Tibial nerve (tissue), 4 donors: ENCODE results near the gene OR1M1. TPM values are rescaled to one million over a fixed set of nuclear protein-coding genes. Genes with fewer than 3 reads are reported as not detected.

Experiments used
- DNase-seq, 2 donors: peaks; one replicate each; pipeline ENCODE4 v3.0.0-alpha.2; 2019; ENCODE audit warnings: low spot score in 2 of 2
- H3K27ac ChIP-seq, 4 donors: fragments of 200-600 bp; sonication (generic) in 3 of 4; one replicate each; pipeline ENCODE4 v1.5.1; 2017 to 2019; ENCODE audit warnings: mild to moderate bottlenecking in 1 of 4
- H3K27me3 ChIP-seq, 2 donors: fragments of 200-600 bp; sonication (generic) in 1 of 2; one replicate each; pipeline versions ENCODE4 v1.5.1 to v1.6.0; 2017 to 2019
- H3K36me3 ChIP-seq, 3 donors: fragments of 200-600 bp; sonication (generic); one replicate each; pipeline ENCODE4 v1.5.1; 2018 to 2019
- H3K4me1 ChIP-seq, 4 donors: fragments of 200-600 bp; sonication (generic) in 3 of 4; one replicate each; pipeline ENCODE4 v1.5.1; 2017 to 2019
- H3K4me3 ChIP-seq, 4 donors: fragments of 200-600 bp; sonication (generic) in 3 of 4; one replicate each; pipeline ENCODE4 v1.5.1; 2017 to 2019; ENCODE audit warnings: mild to moderate bottlenecking in 1 of 4, moderate library complexity in 1 of 4
- H3K9me3 ChIP-seq, 4 donors: fragments of 200-600 bp; sonication (generic) in 3 of 4; one replicate each; pipeline ENCODE4 v1.5.1; 2017 to 2019
- CTCF ChIP-seq, 5 experiments: fragments of 200-600 bp in 3 of 5; fragments of 450-650 bp in 2 of 5; sonication (generic) in 3 of 5; IDR thresholded peaks; one replicate each; pipeline ENCODE4 v1.5.1; 2016 to 2019; ENCODE audit warnings: antibody characterized with exemption in 5 of 5, mild to moderate bottlenecking in 3 of 5, moderate library complexity in 2 of 5
- EP300 ChIP-seq, 2 donors: sonication (generic); formaldehyde crosslinking; IDR thresholded peaks; one replicate each; pipeline ENCODE4 v1.6.1; 2017; ENCODE audit warnings: antibody characterized with exemption in 2 of 2, mild to moderate bottlenecking in 1 of 2
- POLR2A ChIP-seq, 2 donors: fragments of 450-650 bp; IDR thresholded peaks; one replicate each; pipeline ENCODE4 v1.6.1; 2017; ENCODE audit warnings: antibody characterized with exemption in 2 of 2, mild to moderate bottlenecking in 2 of 2, moderate library complexity in 2 of 2
- WGBS, 2 donors: methylation state at CpG; one replicate each; pipeline ENCODE4 v1.1.5; 2018; 5-methylcytosine and 5-hydroxymethylcytosine counted together
- total RNA-seq, 4 donors: library from RNA; depleted of rRNA; stranded (reverse); fragments of >200 nt; gene quantifications; one replicate each; pipeline ENCODE4 v1.1.0, GENCODE V29; 2016

The OR1M1 gene
- total RNA-seq, 4 donors from 2014 or later, result 0.22 TPM; not detected in 3

- Histone ChIP-seq H3K4me3 (no peak within 1 kb of the TSS), H3K36me3 (no peaks in the 10 kb centered on the region), H3K27ac (no peak within 1 kb of the TSS), H3K4me1 (no peaks in the 10 kb centered on the region), H3K27me3 (no peaks in the 10 kb centered on the region), H3K9me3 (peaks cover 0 to under 1% (median 0%) of the 10 kb centered on the region in 4 donors)
- WGBS, 2 donors, result 79 to 83% methylated on average over 2 of the region's 2 CpGs
- no peak for TF ChIP-seq POLR2A (IDR thresholded peaks at IDR 0.05)
- DNase-seq, result no peak
Measured at GRCh38 chr19:9115307-9115813, 28.5 kb downstream of the OR1M1 start, which contains the start of gene OR7G1. OR7G1 (minus strand) TSS chr19:9115763; CDS start chr19:9115763, 0 bp downstream.

- no peak overlapping the region for H3K4me3 ChIP-seq
- H3K27ac ChIP-seq, result no peak overlapping the region
- H3K9me3 ChIP-seq, result peaks cover 0 to 7% (median 2%) of the 10 kb centered on the region in 4 donors
- H3K4me1 ChIP-seq, result no peaks in the 10 kb centered on the region
- 48 to 51% methylated on average over 5 of the region's 5 CpGs for WGBS, 2 donors
- no peak for DNase-seq
- no peaks in the 10 kb centered on the region for H3K27me3 ChIP-seq
- no peaks in the 10 kb centered on the region for H3K36me3 ChIP-seq
- TF ChIP-seq POLR2A (IDR thresholded peaks at IDR 0.05) (no peak), CTCF (IDR thresholded peaks at IDR 0.05) (no peak), EP300 (IDR thresholded peaks at IDR 0.05) (no peak)
Measured at GRCh38 chr19:9116547-9116946, 29.7 kb downstream of the OR1M1 start.

- 87 to 98% methylated on average over 1 of the region's 1 CpG for WGBS, 2 donors
- DNase-seq, result no peak
- H3K4me1 ChIP-seq, result no peaks in the 10 kb centered on the region
Measured at GRCh38 chr19:9126900-9127405, 40.1 kb downstream of the OR1M1 start, which contains the start of gene OR7G3. OR7G3 (minus strand) TSS chr19:9126950; CDS start chr19:9126950, 0 bp downstream.

GRCh38 chr19:9128171-9128570 is 41.3 kb downstream of the OR1M1 start:
- no peak overlapping the region for H3K27ac ChIP-seq
- TF ChIP-seq POLR2A (IDR thresholded peaks at IDR 0.05), result no peak
- TF ChIP-seq CTCF (IDR thresholded peaks at IDR 0.05), result no peak
- no peak for TF ChIP-seq EP300 (IDR thresholded peaks at IDR 0.05)
- H3K36me3 ChIP-seq, result no peaks in the 10 kb centered on the region
- H3K4me3 ChIP-seq, result no peak overlapping the region
- no peaks in the 10 kb centered on the region for H3K9me3 ChIP-seq
- DNase-seq, result no peak
- no peaks in the 10 kb centered on the region for H3K4me1 ChIP-seq
- no peaks in the 10 kb centered on the region for H3K27me3 ChIP-seq
- WGBS, 2 donors, result 67 to 71% methylated on average over 3 of the region's 3 CpGs

More at GRCh38 chr19:9126900-9127405, 40.1 kb downstream of the OR1M1 start, which contains the start of gene OR7G3:
- no peaks in the 10 kb centered on the region for H3K36me3 ChIP-seq
- H3K9me3 ChIP-seq, result no peaks in the 10 kb centered on the region
- H3K27ac ChIP-seq, result no peak within 1 kb of the TSS
- TF ChIP-seq POLR2A (IDR thresholded peaks at IDR 0.05), result no peak
- no peak for TF ChIP-seq CTCF (IDR thresholded peaks at IDR 0.05)
- TF ChIP-seq EP300 (IDR thresholded peaks at IDR 0.05), result no peak
- H3K4me3 ChIP-seq, result no peak within 1 kb of the TSS
- H3K27me3 ChIP-seq, result no peaks in the 10 kb centered on the region

- WGBS, 2 donors, result 70 to 71% methylated on average over 1 of the region's 1 CpG
- DNase-seq, result no peak
- no peaks in the 10 kb centered on the region for H3K27me3 ChIP-seq
Measured at GRCh38 chr19:9130965-9131364, 44.1 kb downstream of the OR1M1 start.

More at GRCh38 chr19:9130965-9131364, 44.1 kb downstream of the OR1M1 start:
- H3K4me3 ChIP-seq, result no peak overlapping the region
- no peak overlapping the region for H3K27ac ChIP-seq
- H3K4me1 ChIP-seq, result no peaks in the 10 kb centered on the region
- no peaks in the 10 kb centered on the region for H3K36me3 ChIP-seq
- H3K9me3 ChIP-seq, result no peaks in the 10 kb centered on the region
- no peak for TF ChIP-seq EP300 (IDR thresholded peaks at IDR 0.05)
- no peak for TF ChIP-seq CTCF (IDR thresholded peaks at IDR 0.05)
